HG03066 (cell line): ENCODE results near the gene SLCO2B1.
"Not testable (repeated sequence)": the region's sequence is repeated elsewhere in the genome, so short reads cannot be mapped to it uniquely, and the experiment has no call there.

ENCODE experiments used
- ATAC-seq: cut with Tn5 transposase; IDR thresholded peaks from one replicate; pipeline ENCODE4 v1.9.1; 2021; ENCODE audit warnings: low read depth; ENCODE audit not compliant: unreplicated experiment

SLCO2B1 gene, protein sequence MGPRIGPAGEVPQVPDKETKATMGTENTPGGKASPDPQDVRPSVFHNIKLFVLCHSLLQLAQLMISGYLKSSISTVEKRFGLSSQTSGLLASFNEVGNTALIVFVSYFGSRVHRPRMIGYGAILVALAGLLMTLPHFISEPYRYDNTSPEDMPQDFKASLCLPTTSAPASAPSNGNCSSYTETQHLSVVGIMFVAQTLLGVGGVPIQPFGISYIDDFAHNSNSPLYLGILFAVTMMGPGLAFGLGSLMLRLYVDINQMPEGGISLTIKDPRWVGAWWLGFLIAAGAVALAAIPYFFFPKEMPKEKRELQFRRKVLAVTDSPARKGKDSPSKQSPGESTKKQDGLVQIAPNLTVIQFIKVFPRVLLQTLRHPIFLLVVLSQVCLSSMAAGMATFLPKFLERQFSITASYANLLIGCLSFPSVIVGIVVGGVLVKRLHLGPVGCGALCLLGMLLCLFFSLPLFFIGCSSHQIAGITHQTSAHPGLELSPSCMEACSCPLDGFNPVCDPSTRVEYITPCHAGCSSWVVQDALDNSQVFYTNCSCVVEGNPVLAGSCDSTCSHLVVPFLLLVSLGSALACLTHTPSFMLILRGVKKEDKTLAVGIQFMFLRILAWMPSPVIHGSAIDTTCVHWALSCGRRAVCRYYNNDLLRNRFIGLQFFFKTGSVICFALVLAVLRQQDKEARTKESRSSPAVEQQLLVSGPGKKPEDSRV

DNA sequence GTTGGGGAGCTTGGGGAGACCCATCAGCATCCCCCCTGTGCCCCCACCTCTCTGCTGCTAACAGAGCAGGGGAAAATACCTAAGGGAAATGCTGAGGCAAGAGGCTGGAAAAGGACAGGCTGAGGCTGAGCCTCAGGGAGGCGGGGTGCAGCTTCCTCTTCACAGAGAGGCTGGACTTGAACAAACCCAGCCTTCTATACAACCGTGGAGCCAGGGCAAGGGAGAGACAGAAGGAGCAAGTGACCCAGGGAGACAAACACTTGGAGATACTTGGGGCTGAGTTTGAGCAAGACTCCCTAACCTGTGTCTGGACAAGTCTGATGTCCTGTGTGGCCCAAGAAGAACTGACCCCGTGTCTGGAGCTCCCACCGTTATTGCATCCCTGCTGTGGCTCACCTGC lies at the start of gene SLCO2B1:
Gene SLCO2B1, plus strand, starts transcription at position 229 of the 400 bp plus-strand sequence. CDS start 275 bp downstream, outside the sequence.
- no peak for ATAC-seq

DNA sequence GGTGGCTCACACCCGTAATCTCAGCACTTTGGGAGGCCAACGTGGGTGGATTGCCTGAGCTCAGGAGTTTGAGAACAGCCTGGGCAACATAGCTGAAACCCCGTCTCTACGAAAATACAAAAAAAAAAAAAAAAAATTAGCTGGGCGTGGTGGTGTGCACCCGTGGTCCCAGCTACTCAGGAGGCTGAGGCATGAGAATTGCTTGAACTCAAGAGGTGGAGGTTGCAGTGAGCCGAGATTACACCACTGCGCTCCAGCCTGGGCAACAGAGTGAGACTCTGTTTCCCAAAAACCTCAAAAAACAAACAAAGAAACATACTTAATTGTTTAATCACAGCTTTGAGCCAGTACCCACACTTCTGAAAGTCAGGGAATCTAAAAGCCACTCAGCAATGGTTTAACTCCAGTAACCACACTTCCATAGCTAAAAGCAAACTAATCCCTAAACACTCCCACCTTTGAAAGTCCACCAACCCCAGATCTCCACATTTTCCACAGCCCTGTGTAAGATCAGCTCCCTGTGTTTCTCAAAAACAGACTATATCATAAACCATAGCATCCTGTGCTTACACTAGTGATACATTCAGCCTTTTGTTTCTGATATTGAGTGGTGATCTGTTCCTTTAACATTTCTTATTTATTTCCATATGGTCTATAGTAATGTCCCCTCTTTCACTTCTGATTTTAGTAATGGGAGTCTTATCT lies 49.3 kb upstream of the SLCO2B1 start:
- no peak for ATAC-seq

DNA sequence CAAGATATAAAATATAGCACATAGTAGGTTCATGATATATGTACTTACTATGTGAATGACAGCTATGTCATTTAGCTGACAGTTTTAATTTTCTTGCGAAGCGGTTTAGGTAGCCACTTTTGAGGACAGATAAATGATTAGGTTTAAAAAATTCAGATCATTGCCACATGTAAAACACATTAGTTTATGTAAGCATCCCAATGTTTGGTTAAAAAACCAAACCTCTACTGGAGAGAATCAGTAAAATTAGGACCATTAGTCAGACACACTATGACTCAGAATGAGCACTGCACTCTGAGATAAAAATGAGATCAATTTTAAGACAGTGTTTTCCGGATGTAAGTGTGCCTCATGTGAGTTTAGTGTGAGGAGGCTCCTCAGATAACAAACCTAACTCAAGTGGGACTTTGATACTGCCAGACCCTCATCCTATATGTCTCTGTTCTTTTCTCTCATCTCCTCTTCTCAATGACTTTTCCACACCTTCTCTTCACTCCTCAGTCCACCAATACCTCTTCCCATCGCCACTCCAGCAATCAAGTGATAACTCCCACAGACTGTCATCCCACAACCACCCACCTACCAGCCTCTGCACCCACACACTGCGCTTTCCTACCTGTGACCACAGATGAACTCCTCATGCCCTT lies 47.4 kb upstream of the SLCO2B1 start:
- no peak for ATAC-seq

DNA sequence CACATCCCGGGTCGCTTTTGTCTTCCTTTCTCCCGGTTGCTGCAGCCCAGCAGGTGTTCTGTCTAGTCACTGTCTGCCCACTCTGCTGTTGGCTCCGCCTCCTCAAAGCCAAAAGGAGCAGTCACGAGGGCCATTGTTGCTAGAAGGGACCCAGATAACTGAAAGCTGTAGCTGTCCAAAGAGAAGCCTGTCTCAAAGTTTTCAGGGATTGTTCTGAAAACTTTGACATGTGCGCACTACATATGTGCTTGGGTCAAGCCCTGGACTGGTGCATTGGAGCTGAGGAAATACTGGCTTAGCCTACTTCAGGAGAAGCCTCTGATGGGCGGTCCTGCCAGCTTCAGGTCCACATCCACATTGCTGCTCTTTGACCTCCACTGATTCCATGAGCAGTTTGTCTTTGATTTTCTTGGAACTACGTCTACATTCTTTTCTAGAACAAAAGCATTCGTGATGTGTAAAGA lies 45.4 kb upstream of the SLCO2B1 start:
- no peak for ATAC-seq

DNA sequence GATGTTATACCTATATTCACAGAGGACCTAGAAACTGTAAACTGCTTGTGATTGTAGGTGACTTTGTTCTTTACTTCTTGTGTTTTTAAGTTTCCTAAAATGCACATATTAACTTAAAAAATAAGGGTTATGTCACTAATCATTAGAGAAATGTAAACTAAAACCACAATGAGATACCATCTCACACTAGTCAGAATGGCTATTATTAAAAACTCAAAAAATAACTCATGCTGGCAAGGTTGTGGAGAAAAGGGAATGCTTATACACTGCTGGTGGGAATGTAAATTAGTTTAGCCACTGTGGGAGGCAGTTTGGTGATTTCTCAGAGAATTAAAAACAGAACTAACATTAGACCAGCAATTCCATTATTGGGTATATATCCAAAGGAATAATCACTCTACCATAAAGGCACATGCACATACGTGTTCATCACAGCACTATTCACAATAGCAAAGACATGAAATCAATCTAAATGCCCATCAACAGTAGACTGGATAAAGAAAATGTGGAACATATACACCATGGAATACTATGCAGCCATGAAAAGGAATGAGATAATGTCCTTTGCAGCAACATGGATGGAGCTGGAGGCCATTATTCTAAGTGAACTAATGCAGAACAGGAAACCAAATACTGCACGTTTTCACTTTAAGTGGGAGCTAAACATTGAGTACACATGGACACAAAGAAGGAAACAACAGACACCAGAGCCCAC lies 44.8 kb upstream of the SLCO2B1 start:
- not testable (repeated sequence) for ATAC-seq

DNA sequence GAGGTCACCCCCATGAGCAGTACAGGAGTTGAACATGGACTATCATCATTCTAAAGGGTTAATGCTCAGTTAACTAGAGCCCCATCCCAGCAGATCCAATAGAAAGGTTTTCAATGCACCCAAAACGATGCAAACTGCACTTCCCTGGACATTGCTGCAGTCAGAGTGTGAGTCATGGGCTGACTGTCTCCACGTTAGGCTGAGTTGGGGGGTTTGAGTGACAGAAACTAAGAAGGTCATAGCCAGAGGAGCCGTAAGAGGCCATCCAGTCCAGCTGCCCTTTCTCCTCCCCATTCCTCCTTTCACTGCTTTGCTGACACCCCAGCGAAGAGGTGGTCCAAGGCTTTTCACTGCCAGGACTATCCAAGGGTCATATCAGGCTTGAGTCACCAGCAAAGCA lies 43.7 kb upstream of the SLCO2B1 start:
- ATAC-seq = no peak

DNA sequence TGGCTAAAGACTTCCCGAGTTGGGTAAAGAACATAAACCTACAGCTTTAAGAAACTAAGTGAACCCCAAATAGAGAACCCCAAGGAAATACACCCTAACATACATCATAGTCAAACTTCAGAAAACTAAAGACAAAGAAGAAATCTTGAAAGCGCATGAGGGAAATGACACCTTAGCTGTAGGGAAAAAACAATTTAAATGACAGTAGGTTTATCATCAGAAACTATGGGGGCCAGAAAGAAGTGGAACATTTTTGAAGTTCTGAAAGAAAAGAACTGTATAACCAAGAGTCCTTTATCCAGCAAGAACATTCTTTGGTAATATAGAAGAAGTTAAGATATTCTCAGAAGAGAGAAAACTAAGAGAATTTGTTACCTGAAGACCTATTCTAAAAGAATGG lies 38.7 kb upstream of the SLCO2B1 start:
- no peak for ATAC-seq

DNA sequence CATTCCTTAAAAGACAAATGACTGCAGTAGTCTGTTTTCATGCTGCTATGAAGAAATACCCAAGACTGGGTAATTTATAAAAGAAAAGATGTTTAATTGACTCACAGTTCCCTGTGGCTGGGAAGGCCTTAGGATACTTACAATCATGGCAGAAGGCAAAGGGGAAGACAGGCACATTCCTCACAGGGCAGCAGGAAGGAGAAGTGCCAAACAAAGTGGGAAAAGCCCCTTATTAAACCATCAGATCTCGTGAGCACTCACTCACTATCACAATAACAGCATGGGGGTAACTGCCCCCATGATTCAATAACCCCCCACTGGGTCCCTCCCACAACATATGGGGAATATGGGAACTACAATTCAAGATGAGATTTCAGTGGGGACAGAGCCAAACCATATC lies 37.9 kb upstream of the SLCO2B1 start:
- ATAC-seq = no peak

DNA sequence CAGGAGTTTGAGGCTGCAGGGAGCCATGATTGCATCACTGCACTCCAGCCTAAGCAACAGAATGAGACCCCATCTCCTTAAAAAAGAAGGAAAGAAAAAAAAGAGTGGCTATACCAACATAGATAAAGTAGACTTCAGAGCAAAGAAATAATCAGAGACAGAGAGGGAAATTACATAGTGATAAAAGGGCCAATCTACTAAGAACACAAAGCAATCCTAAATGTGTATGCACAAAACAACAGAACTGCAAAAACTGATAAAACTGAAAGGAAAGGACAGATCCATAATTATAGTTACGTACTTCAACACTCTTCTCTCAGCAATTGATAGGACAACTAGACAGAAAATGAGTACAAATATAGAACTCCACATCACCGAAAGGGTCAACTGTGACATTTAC lies 36.4 kb upstream of the SLCO2B1 start:
- ATAC-seq = no peak

DNA sequence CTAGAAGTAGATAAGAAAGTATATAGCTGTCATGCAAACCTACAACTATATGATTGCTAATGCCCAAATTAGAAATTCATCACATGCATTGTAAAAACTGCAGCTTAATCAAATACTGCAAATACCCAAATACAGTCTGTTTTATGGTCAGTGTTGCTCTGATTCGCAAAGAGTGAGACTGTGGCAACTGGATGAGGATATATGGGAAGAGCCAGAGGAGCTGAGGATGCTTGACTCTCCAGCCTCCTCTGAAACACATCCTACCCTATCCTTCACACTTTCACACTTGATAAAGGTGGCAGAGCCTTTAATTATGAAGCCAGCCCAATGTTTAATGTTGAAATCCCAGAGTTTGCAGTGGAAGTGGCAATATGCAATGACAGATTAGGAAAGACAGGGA lies 32.3 kb upstream of the SLCO2B1 start:
- no peak for ATAC-seq

DNA sequence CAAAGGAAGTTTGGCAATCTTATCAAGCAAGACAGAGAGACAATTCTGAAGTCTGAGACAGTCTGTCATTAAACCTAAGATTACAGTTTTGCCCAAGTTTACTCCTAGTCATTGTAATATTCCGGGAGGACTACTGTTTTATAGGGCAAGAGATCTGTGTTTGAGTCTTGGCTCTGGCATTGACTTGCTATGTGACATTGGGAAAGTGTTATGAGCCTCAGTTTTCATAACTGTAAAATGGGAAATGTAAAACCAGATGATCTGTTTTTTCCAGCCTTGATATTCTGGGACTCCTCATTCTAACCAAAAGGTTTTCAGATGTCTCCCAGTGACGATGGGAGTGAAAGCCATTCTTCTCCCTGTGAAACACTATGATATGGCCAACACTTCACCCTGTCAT lies 24.3 kb upstream of the SLCO2B1 start:
- ATAC-seq = no peak

DNA sequence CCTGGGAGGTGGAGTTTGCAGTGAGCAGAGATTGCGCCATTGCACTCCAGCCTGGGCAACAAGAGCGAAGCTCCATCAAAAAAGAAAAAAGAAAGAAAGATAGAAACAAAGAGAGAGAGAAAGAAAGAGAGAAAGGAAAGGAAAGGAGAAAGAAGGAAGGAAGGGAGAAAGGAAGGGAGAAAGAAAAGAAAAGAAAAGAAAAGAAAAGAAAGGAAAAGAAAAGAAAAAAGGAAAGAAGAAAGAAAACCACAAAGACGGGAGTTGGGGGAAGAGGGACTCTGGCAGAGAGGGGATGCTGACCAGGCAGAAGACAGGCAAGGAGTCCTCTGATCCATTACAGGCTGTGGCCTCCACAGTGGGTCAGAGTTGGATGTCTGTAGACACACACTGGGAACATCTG lies 18.8 kb upstream of the SLCO2B1 start:
- no peak for ATAC-seq

DNA sequence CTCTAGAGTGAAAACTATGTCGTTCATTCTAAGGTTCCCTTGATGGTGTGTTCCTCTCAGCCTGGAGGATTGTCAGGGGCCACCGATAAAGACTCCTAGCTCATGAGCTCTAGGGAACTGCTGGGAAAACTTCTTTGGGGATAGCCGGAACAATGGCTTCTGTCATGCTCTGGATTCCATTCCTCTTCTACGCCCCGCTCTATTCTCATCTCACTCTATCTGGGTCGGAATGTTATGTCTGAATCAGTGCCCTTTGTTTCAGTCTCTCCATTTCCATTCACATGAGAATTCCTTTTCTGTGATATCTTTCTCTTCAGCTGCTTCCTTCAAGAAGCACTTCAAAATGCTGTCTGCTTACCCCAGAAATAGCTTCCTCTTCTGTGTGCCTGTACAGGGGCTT lies 16.9 kb upstream of the SLCO2B1 start:
- ATAC-seq = no peak

DNA sequence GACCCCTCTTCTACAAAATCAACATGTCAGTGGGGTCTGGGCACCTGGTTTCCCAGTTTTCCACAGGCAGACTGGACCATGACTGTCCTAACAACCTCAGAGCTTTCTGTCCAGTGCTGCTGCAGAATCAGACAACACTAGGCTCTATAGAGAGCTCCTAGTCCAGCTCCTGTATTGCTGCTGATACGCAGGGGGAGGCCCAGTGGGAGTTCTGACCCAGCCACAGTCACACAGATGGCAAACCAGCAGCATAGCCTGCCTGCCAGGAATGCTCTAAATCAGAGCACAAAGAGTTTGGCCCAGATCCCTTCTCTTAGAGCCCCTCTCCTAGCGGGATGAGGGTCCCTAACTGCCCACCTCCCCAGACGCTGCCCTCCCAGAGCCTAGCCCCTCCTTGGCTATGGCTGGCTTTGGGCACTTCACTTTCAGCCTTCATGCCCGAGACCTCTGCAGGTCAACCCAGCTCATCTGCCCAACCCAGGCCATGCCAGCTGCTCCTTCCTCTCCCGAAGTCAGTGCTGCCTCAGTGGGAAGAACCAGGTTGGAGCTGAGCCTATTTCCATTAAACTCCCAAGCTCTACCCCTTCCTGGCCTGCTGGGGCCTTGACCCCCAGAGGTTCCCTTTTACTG lies 15.8 kb upstream of the SLCO2B1 start:
- ATAC-seq = no peak

DNA sequence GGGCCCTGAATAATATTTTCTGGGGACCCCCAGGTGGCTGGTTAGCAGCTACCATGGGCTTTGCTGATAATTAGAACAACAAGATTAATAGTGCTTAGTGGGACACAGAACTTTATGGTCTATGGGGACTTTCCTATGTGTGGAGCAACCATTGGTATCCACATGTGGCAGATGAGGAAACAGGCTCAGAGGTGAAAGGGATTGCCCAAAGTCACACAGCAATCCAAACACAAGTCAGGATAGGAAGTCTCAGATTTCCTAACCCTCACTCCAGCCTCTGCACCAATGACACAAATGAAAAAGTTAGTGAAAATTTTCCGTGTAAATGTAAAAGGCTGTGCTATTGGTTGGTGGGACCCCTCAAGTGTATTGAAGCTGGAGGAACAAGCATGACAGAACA lies 15.3 kb upstream of the SLCO2B1 start:
- no peak for ATAC-seq

DNA sequence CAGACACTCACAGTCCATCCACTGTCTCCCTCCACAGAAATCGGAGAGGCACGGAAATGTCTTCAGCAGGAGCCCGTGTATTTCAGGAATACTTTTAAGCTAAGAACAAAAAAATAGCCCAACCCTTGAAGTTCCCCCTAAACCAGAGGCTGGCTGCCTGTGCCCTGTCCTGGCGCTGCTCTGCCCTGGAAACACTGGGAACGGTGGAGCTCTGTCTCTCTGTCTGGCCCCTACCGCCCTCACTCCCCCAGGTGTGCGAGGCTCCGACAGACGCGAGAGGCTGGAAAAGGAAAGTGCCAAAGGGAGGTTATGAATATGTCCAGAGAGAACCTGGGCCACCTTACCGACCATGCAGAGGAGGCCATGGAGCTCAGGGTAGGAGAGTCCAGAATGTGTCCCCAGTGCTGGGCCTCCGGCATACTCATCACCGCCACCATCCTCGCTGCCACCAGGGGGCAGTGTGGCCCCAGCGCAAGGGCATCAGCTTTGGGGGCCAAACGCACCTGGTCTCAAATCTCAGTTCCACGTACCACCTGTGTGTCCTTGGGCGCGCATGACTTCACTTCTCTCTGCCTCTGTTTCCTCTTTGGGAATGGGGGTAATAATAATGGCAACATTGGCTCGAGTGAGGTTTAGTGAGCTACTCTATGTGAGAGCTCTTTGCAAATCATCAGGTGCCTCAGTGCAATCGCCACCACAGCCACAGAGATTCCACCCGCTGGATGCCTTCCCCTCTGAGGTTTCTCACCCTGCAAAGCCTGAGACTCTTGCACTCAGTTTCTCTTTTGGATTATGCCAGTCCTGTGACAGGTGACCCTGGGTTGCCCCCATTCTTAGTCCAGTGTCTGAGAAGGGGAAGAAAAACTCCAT lies 10.4 kb upstream of the SLCO2B1 start:
- ATAC-seq = no peak

DNA sequence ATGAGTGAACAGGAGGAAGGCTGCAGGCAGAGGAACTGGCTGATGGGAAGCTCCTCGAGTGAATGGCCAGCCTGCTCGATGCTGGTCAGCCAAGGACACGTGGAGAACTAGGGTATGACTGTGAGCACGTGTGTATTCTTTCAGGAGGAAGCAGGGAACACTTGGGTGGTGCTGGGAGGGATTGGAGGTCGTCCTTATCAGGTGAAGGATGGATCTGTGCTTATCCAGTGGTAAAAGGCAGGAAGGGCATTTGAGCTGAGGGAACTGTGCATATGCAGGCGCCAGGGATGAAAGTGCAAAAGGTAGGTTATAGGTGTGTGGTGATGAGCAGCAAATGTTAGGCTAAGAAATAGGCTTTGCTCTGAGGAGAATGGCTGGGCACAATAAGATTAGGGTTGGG lies 9.7 kb upstream of the SLCO2B1 start:
- ATAC-seq = no peak

DNA sequence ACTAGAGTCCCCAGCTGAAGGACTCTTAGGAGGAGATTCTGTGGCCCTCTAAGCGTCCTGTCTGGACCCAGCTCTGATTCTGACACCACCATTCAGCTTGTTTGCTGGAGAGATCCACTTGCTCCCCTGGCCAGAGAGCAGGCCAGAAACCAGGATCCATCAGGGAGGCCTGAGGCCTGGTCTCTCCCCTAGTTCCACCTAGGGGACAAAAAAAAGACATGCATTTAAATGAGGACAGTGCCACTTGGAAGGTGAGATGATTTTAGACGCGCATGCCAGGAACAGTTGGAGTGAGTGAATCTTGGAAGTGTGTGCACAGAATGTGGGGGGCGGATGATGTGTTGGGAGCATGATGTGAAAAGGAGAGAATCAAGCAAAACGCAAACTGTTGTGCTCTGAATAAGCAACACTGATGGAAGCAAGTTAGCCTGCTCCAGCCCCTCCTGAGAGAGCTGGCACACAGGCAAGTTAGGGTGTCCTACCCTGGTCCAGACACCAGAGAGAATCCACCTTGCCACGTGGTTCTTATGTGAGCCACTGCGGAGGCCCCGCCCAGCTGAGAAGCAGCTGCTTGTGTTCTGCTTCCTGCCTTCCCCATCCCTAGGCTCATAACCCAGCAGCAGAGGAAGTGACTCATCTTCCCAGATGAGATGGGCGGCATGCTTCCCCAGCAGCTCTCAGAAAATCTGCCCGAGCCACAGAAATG lies 8.0 kb upstream of the SLCO2B1 start:
- peak; percentile 65 for ATAC-seq
